NCI-H146 (cell line): ENCODE data around the gene ZXDA.

Source experiments
- DNase-seq: peaks from one replicate; lab custom pipeline; 2025; lab: John Stamatoyannopoulos, UW

ZXDA gene

DNA sequence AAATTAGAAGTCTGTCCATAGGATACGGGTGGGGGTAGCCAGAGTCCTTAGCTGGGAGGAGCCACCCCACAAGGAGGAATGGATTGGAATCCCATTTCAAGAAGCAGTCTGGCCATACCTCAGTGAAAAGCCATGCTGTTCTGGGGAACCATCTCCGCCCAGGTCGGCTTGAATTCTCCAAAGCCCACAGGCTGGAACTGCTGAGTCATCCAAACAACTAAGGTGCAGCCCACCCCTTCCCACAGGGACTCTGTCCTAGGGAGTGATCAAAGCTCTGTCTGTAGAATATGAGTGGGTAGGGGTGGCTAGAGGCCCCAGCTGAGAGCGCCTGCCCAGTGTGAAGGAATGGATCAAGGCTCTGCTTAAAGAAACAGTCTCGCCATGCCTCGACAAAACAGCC lies 38.8 kb downstream of the ZXDA start:
- no peak for DNase-seq
